Stimulated activated CD4-positive, alpha-beta T cell treated with anti-CD3 and anti-CD28 coated beads, Interleukin-1b, Interleukin-23, amount 100 ng/mL, for 1 hour (primary cell): ENCODE measurements around the gene TRMT112.
"Not testable (repeated sequence)": the region's sequence is repeated elsewhere in the genome, so short reads cannot be mapped to it uniquely, and the experiment has no call there.

Source experiments
- DNase-seq, 2 donors: peaks; one replicate each; pipeline ENCODE4 v3.0.0-alpha.2; 2020; ENCODE audit warnings: low read depth in 2 of 2

The TRMT112 gene

GRCh38 chr11:64331569-64332371, 14.4 kb upstream of the TRMT112 start:
- DNase-seq: peak in 1 of 2 donors; percentile 40

GRCh38 chr11:64330888-64331287, 13.5 kb upstream of the TRMT112 start:
- DNase-seq: no peak

GRCh38 chr11:64327993-64328392, 10.6 kb upstream of the TRMT112 start:
- DNase-seq: no peak

GRCh38 chr11:64327375-64327774, 10.0 kb upstream of the TRMT112 start:
- DNase-seq: no peak

GRCh38 chr11:64324692-64325469, 7.5 kb upstream of the TRMT112 start:
- no peak for DNase-seq

GRCh38 chr11:64323984-64324383, 6.6 kb upstream of the TRMT112 start:
- not testable (repeated sequence) for DNase-seq

- DNase-seq: no peak
These were observed 6.0 kb upstream of the TRMT112 start for GRCh38 chr11:64323373-64323772.

- no peak for DNase-seq
These were observed 5.5 kb upstream of the TRMT112 start for GRCh38 chr11:64322925-64323260.

GRCh38 chr11:64321533-64321932, 4.2 kb upstream of the TRMT112 start:
- no peak for DNase-seq

GRCh38 chr11:64321026-64321425, 3.7 kb upstream of the TRMT112 start:
- DNase-seq: no peak

- DNase-seq: no peak
These were observed 3.2 kb upstream of the TRMT112 start for GRCh38 chr11:64320556-64320955.

GRCh38 chr11:64318766-64319761, 1.7 kb upstream of the TRMT112 start:
- DNase-seq: no peak

- DNase-seq: peak; percentile 83 to 90
These were observed 804 bp upstream of the TRMT112 start, which contains the start of gene PRDX5 for GRCh38 chr11:64317961-64318765. PRDX5 (plus strand) TSS chr11:64318121; CDS start chr11:64318216, 95 bp downstream.

- DNase-seq: no peak
These were observed 561 bp downstream of the TRMT112 start for GRCh38 chr11:64316672-64317324.

GRCh38 chr11:64315667-64316526, 1.5 kb downstream of the TRMT112 start:
- not testable (repeated sequence) for DNase-seq

GRCh38 chr11:64314805-64315561, 2.4 kb downstream of the TRMT112 start:
- DNase-seq: no peak

- DNase-seq: no peak
These were observed 3.1 kb downstream of the TRMT112 start for GRCh38 chr11:64314146-64314804.

GRCh38 chr11:64313491-64314145, 3.7 kb downstream of the TRMT112 start:
- no peak for DNase-seq
